NCI-H1436 treated with DMSO at 0.1 percent for 48 hours (cell line): Measurements from ENCODE around the gene ADAM20.
"Not testable (repeated sequence)": the region's sequence is repeated elsewhere in the genome, so short reads cannot be mapped to it uniquely, and the experiment has no call there.

Source experiments
- DNase-seq: peaks from one replicate; lab custom pipeline; 2025; lab: John Stamatoyannopoulos, UW

ADAM20 gene

GRCh38 chr14:70534904-70535303 is at the start of gene ADAM20:
Gene ADAM20, minus strand, starts transcription at chr14:70535004. Its CDS starts 10,247 bp downstream, at chr14:70524757.
- no peak for DNase-seq

GRCh38 chr14:70576891-70577290 is 42.1 kb upstream of the ADAM20 start:
- no peak for DNase-seq

GRCh38 chr14:70573050-70573449 is 38.2 kb upstream of the ADAM20 start:
- no peak for DNase-seq

GRCh38 chr14:70571139-70571538 is 36.3 kb upstream of the ADAM20 start:
- no peak for DNase-seq

GRCh38 chr14:70567791-70568190 is 33.0 kb upstream of the ADAM20 start:
- DNase-seq: no peak

- no peak for DNase-seq
Measured at GRCh38 chr14:70563869-70564268, 29.1 kb upstream of the ADAM20 start.

- DNase-seq: no peak
Measured at GRCh38 chr14:70563417-70563816, 28.6 kb upstream of the ADAM20 start.

GRCh38 chr14:70558356-70558755 is 23.6 kb upstream of the ADAM20 start:
- no peak for DNase-seq

- no peak for DNase-seq
Measured at GRCh38 chr14:70555890-70556289, 21.1 kb upstream of the ADAM20 start.

GRCh38 chr14:70538087-70538486 is 3.3 kb upstream of the ADAM20 start:
- no peak for DNase-seq

- DNase-seq: no peak
Measured at GRCh38 chr14:70536830-70537229, 2.0 kb upstream of the ADAM20 start.

- DNase-seq: no peak
Measured at GRCh38 chr14:70530417-70530816, 4.4 kb downstream of the ADAM20 start.

- no peak for DNase-seq
Measured at GRCh38 chr14:70527501-70528105, 7.2 kb downstream of the ADAM20 start.

GRCh38 chr14:70525691-70526090 is 9.1 kb downstream of the ADAM20 start:
- DNase-seq: no peak

GRCh38 chr14:70515811-70516210 is 19.0 kb downstream of the ADAM20 start:
- no peak for DNase-seq

GRCh38 chr14:70514168-70515069 is 20.4 kb downstream of the ADAM20 start:
- DNase-seq: no peak

- DNase-seq: no peak
Measured at GRCh38 chr14:70498191-70498590, 36.6 kb downstream of the ADAM20 start.

GRCh38 chr14:70489579-70490200 is 45.1 kb downstream of the ADAM20 start:
- no peak for DNase-seq

- not testable (repeated sequence) for DNase-seq
Measured at GRCh38 chr14:70477356-70478105, 57.3 kb downstream of the ADAM20 start.

- not testable (repeated sequence) for DNase-seq
Measured at GRCh38 chr14:70475459-70475858, 59.3 kb downstream of the ADAM20 start.

GRCh38 chr14:70473825-70474224 is 61.0 kb downstream of the ADAM20 start:
- DNase-seq: no peak
